GM21786 (cell line): ENCODE data around the gene CD27.
"Not testable (repeated sequence)": the region's sequence is repeated elsewhere in the genome, so short reads cannot be mapped to it uniquely, and the experiment has no call there.

Source experiments
- ATAC-seq: cut with Tn5 transposase; IDR thresholded peaks from one replicate; pipeline ENCODE4 v1.9.1; 2021; ENCODE audit not compliant: unreplicated experiment

CD27 gene

GRCh38 chr12:6444704-6445688 lies at the start of gene CD27:
TSS of gene CD27 (plus strand) at chr12:6444955. CDS start at chr12:6445096, 141 bp downstream.
- ATAC-seq, result no peak

GRCh38 chr12:6396031-6396430 lies 48.7 kb upstream of the CD27 start:
- ATAC-seq, result no peak

- ATAC-seq, result no peak
These were observed 44.7 kb upstream of the CD27 start for GRCh38 chr12:6399884-6400644.

- no peak for ATAC-seq
These were observed 40.4 kb upstream of the CD27 start for GRCh38 chr12:6404390-6404789.

GRCh38 chr12:6405963-6406362 lies 38.8 kb upstream of the CD27 start:
- ATAC-seq, result no peak

- no peak for ATAC-seq
These were observed 37.4 kb upstream of the CD27 start for GRCh38 chr12:6407236-6407954.

GRCh38 chr12:6416596-6416995 lies 28.2 kb upstream of the CD27 start:
- ATAC-seq, result no peak

GRCh38 chr12:6418796-6419195 lies 26.0 kb upstream of the CD27 start:
- no peak for ATAC-seq

- no peak for ATAC-seq
These were observed 24.4 kb upstream of the CD27 start for GRCh38 chr12:6420364-6420763.

GRCh38 chr12:6423267-6424007 lies 21.3 kb upstream of the CD27 start:
- peak; percentile 36 for ATAC-seq

GRCh38 chr12:6424008-6424347 lies 20.8 kb upstream of the CD27 start:
- no peak for ATAC-seq

- ATAC-seq, result no peak
These were observed 19.9 kb upstream of the CD27 start for GRCh38 chr12:6424866-6425265.

- ATAC-seq, result no peak
These were observed 18.9 kb upstream of the CD27 start for GRCh38 chr12:6425590-6426531.

- peak; percentile 63 for ATAC-seq
These were observed 17.7 kb upstream of the CD27 start for GRCh38 chr12:6426882-6427671.

GRCh38 chr12:6427796-6428195 lies 17.0 kb upstream of the CD27 start:
- not testable (repeated sequence) for ATAC-seq

- no peak for ATAC-seq
These were observed 16.4 kb upstream of the CD27 start for GRCh38 chr12:6428326-6428725.

- ATAC-seq, result no peak
These were observed 14.4 kb upstream of the CD27 start for GRCh38 chr12:6430124-6430989.

GRCh38 chr12:6432991-6433390 lies 11.8 kb upstream of the CD27 start:
- no peak for ATAC-seq
